CD4-positive, alpha-beta T cell treated with Interleukin-21 for 1 hour (primary cell): ENCODE results near the gene CRY2.
"Not testable (repeated sequence)": the region's sequence is repeated elsewhere in the genome, so short reads cannot be mapped to it uniquely, and the experiment has no call there.

Experiments
- DNase-seq: peaks from one replicate; pipeline ENCODE4 v3.0.0-alpha.2; 2020

The CRY2 gene

GRCh38 chr11:45846974-45847910 lies at the start of gene CRY2:
Gene CRY2 (plus strand): TSS chr11:45847475. CDS start chr11:45847491, 16 bp downstream.
- peak; percentile 99 for DNase-seq

- DNase-seq: no peak
These were observed 48.4 kb upstream of the CRY2 start for GRCh38 chr11:45798793-45799441.

- DNase-seq: no peak
These were observed 47.7 kb upstream of the CRY2 start for GRCh38 chr11:45799562-45799961.

GRCh38 chr11:45800261-45800660 lies 47.0 kb upstream of the CRY2 start:
- no peak for DNase-seq

GRCh38 chr11:45801723-45802315 lies 45.5 kb upstream of the CRY2 start:
- peak; percentile 30 for DNase-seq

GRCh38 chr11:45802531-45803317 lies 44.6 kb upstream of the CRY2 start:
- DNase-seq: no peak

GRCh38 chr11:45803971-45804760 lies 43.1 kb upstream of the CRY2 start:
- DNase-seq: peak; percentile 61

GRCh38 chr11:45804761-45805304 lies 42.4 kb upstream of the CRY2 start, which contains the start of gene SLC35C1:
Gene SLC35C1 (plus strand): TSS chr11:45805149. CDS start chr11:45805802, 653 bp downstream.
- peak; percentile 94 for DNase-seq

- no peak for DNase-seq
These were observed 41.8 kb upstream of the CRY2 start for GRCh38 chr11:45805305-45806071.

- no peak for DNase-seq
These were observed 41.0 kb upstream of the CRY2 start for GRCh38 chr11:45806072-45806933.

- DNase-seq: no peak
These were observed 40.1 kb upstream of the CRY2 start for GRCh38 chr11:45806937-45807791.

GRCh38 chr11:45807792-45808238 lies 39.5 kb upstream of the CRY2 start:
- DNase-seq: no peak

- DNase-seq: not testable (repeated sequence)
These were observed 38.8 kb upstream of the CRY2 start for GRCh38 chr11:45808427-45808826.

- no peak for DNase-seq
These were observed 37.5 kb upstream of the CRY2 start for GRCh38 chr11:45809456-45810395.

GRCh38 chr11:45810431-45811108 lies 36.7 kb upstream of the CRY2 start:
- DNase-seq: no peak

- no peak for DNase-seq
These were observed 36.2 kb upstream of the CRY2 start for GRCh38 chr11:45811109-45811435.
